Epithelial cell of esophagus (primary cell): ENCODE measurements around the gene CPT1B.

Experiments used
- DNase-seq: peaks from one replicate; pipeline ENCODE4 v3.0.0; 2010; ENCODE audit warnings: low read depth
- H3K4me3 ChIP-seq: 2 replicates; pipeline ENCODE4 v1.5.1; 2011; ENCODE audit warnings: mild to moderate bottlenecking, low read length, control low read depth
- CTCF ChIP-seq: IDR thresholded peaks from 2 replicates; pipeline ENCODE4 v1.5.1; 2011; ENCODE audit warnings: low read depth, mild to moderate bottlenecking, low read length, control low read depth, inconsistent platforms; ENCODE audit not compliant: insufficient read depth; ENCODE audit errors: missing control alignments

Gene CPT1B

GRCh38 chr22:50584106-50585096 lies 6.2 kb upstream of the CPT1B start:
- no peak overlapping the region for H3K4me3 ChIP-seq
- no peak for TF ChIP-seq CTCF

GRCh38 chr22:50583294-50583861 lies 5.2 kb upstream of the CPT1B start:
- no peak for TF ChIP-seq CTCF
- H3K4me3 ChIP-seq = peak overlapping the region; percentile 81
- no peak for DNase-seq

More at GRCh38 chr22:50584106-50585096, 6.2 kb upstream of the CPT1B start:
- DNase-seq = no peak

- TF ChIP-seq CTCF = no peak
- DNase-seq = peak; percentile 99
- H3K4me3 ChIP-seq = peak within 1 kb of the TSS; percentile 81
Observed at GRCh38 chr22:50582493-50583293, 4.5 kb upstream of the CPT1B start, which contains the start of gene CHKB. Gene CHKB (minus strand): TSS chr22:50582849. CDS start chr22:50582781, 68 bp downstream.

- H3K4me3 ChIP-seq = peak overlapping the region; percentile 72
- no peak for TF ChIP-seq CTCF
- DNase-seq = peak; percentile 33
Observed at GRCh38 chr22:50581950-50582492, 3.8 kb upstream of the CPT1B start.

GRCh38 chr22:50581031-50581949 lies 3.1 kb upstream of the CPT1B start:
- no peak for DNase-seq
- TF ChIP-seq CTCF = no peak
- H3K4me3 ChIP-seq = peak overlapping the region; percentile 72

- no peak for DNase-seq
- H3K4me3 ChIP-seq = no peak overlapping the region
- TF ChIP-seq CTCF = no peak
Observed at GRCh38 chr22:50579752-50580151, 1.5 kb upstream of the CPT1B start.
